Thyroid gland (tissue), 4 donors: ENCODE data around the gene LGR6. TPM values are rescaled to one million over a fixed set of nuclear protein-coding genes. Genes with fewer than 3 reads are reported as not detected.

Experiments
- DNase-seq, 2 donors: peaks; one replicate each; pipeline ENCODE4 v3.0.0-alpha.2; 2019
- H3K27ac ChIP-seq, 3 donors: fragments of 200-600 bp; sonication (generic); 1 replicate in 2 of 3; 2 replicates in 1 of 3; pipeline ENCODE4 v1.5.1; 2016 to 2019; ENCODE audit warnings: mild to moderate bottlenecking in 1 of 3, moderate library complexity in 1 of 3
- H3K27me3 ChIP-seq: fragments of 200-600 bp; sonication (generic); one replicate; pipeline ENCODE4 v1.5.1; 2019
- H3K36me3 ChIP-seq, 2 donors: fragments of 200-600 bp; sonication (generic); one replicate each; pipeline ENCODE4 v1.5.1; 2016 to 2019
- H3K4me1 ChIP-seq, 2 donors: fragments of 200-600 bp; sonication (generic); one replicate each; pipeline ENCODE4 v1.5.1; 2017 to 2019
- H3K4me3 ChIP-seq, 3 donors: fragments of 200-600 bp; sonication (generic); replicated peaks in 1 of 3; 1 replicate in 2 of 3; 2 replicates in 1 of 3; pipeline ENCODE4 v1.5.1; 2016; ENCODE audit warnings: mild to moderate bottlenecking in 1 of 3
- H3K9me3 ChIP-seq: fragments of 200-600 bp; sonication (generic); one replicate; pipeline ENCODE4 v1.5.1; 2017
- POLR2A ChIP-seq, 2 donors: fragments of 450-650 bp; IDR thresholded peaks; one replicate each; pipeline ENCODE4 v1.6.1; 2017; ENCODE audit warnings: antibody characterized with exemption in 2 of 2, mild to moderate bottlenecking in 2 of 2, moderate library complexity in 1 of 2
- WGBS, 2 donors: methylation state at CpG; one replicate each; pipeline ENCODE4 v1.1.5; 2017; 5-methylcytosine and 5-hydroxymethylcytosine counted together
- intact Hi-C: fragments of 100-400 bp; cut with DNase I; formaldehyde crosslinking; loops from one replicate; pipeline ENCODE4 v1.15.1; 2023
- total RNA-seq, 4 donors: library from RNA; depleted of rRNA; stranded (reverse); fragments of >200 nt; gene quantifications; one replicate each; pipeline ENCODE4 v1.2.3, GENCODE V29; 2016
- TF ChIP-seq, protein P1 (sequence below), 6 experiments: fragments of 200-600 bp in 3 of 6; fragments of 450-650 bp in 3 of 6; sonication (generic) in 3 of 6; IDR thresholded peaks; one replicate each; pipeline ENCODE4 v1.5.1; 2016 to 2019; ENCODE audit warnings: antibody characterized with exemption in 6 of 6, mild to moderate bottlenecking in 2 of 6, inconsistent platforms in 1 of 6, moderate library complexity in 1 of 6

Gene LGR6
- total RNA-seq, 4 donors from 2014 or later: 2.8 to 7.0 (median 4.5) TPM

DNA sequence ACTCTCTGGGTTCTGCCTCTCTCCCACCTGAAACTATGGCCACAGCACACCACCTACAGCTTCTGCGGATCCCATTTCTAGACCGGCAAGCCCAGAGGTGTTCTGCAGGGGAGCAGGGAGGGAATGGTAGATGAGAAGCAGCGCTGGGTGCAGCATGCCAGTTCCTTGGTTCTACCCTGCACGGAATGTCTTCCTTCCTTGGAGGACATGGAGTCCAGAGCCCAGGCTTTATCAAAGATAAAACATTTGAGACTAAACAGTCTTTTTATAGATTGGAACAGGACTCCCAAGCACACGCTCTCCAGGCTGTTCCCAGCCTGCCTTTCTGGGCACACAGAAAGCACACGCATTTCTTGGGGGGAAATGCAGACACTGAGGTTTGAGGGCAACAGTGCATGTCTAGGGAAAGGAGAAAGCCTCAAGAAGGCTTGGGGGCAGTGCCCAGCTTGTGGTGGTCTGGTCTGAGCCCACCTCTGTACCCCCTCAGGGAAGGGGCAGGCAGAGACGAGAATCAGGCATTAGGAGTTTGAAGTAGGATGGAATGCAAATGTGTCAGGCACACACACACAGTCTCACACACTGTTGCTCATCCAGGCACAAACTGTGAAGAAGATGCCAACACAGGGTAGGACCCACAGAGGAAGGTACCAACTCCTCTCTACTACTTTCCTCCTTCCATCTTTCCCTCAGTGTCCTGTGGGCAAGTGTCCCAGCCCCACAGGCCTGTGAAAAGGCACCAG lies 29.7 kb downstream of the LGR6 start:
- TF ChIP-seq, protein P1, sequence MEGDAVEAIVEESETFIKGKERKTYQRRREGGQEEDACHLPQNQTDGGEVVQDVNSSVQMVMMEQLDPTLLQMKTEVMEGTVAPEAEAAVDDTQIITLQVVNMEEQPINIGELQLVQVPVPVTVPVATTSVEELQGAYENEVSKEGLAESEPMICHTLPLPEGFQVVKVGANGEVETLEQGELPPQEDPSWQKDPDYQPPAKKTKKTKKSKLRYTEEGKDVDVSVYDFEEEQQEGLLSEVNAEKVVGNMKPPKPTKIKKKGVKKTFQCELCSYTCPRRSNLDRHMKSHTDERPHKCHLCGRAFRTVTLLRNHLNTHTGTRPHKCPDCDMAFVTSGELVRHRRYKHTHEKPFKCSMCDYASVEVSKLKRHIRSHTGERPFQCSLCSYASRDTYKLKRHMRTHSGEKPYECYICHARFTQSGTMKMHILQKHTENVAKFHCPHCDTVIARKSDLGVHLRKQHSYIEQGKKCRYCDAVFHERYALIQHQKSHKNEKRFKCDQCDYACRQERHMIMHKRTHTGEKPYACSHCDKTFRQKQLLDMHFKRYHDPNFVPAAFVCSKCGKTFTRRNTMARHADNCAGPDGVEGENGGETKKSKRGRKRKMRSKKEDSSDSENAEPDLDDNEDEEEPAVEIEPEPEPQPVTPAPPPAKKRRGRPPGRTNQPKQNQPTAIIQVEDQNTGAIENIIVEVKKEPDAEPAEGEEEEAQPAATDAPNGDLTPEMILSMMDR (IDR thresholded peaks at IDR 0.05): no peak
- no peak for TF ChIP-seq POLR2A (IDR thresholded peaks at IDR 0.05)
- no peak overlapping the region for H3K27ac ChIP-seq
- H3K27me3 ChIP-seq: no peaks in the 10 kb centered on the region

DNA sequence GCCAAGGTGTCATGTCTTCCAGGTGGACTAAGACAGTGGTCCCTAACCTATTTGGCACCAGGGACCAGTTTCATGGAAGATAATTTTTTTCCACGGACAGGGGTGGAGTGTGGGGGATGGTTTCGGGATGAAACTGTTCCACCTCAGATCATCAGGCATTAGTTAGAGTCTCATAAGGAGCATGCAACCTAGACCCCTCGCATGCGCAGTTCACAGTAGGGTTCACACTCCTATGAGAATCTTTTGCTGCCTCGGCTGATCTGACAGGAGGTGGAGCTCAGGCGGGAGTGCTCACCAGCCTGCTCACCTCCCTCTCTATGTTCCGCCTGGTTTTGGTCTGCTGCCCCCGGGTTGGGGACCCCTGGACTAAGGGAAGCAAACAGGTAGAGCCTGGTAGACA lies 30.9 kb downstream of the LGR6 start:
- no peaks in the 10 kb centered on the region for H3K4me1 ChIP-seq
- TF ChIP-seq POLR2A (IDR thresholded peaks at IDR 0.05): no peak
- TF ChIP-seq, protein P1 (IDR thresholded peaks at IDR 0.05): no peak
- WGBS, 2 donors: 87 to 95% methylated on average over 5 to 8 of the region's 8 CpGs
- no peaks in the 10 kb centered on the region for H3K9me3 ChIP-seq
- no peak for DNase-seq
- H3K27me3 ChIP-seq: no peaks in the 10 kb centered on the region
- intact Hi-C loops: no loop called here
- no peaks in the 10 kb centered on the region for H3K36me3 ChIP-seq
- no peak overlapping the region for H3K4me3 ChIP-seq
- H3K27ac ChIP-seq: no peak overlapping the region

More for the DNA sequence above, 29.7 kb downstream of the LGR6 start:
- H3K36me3 ChIP-seq: no peaks in the 10 kb centered on the region
- H3K4me3 ChIP-seq: no peak overlapping the region
- 85 to 86% methylated on average over 7 of the region's 7 CpGs for WGBS, 2 donors
- peaks cover 0 to 3% of the 10 kb centered on the region in 2 donors for H3K4me1 ChIP-seq
- intact Hi-C loops: no loop called here
- DNase-seq: no peak
- no peaks in the 10 kb centered on the region for H3K9me3 ChIP-seq

DNA sequence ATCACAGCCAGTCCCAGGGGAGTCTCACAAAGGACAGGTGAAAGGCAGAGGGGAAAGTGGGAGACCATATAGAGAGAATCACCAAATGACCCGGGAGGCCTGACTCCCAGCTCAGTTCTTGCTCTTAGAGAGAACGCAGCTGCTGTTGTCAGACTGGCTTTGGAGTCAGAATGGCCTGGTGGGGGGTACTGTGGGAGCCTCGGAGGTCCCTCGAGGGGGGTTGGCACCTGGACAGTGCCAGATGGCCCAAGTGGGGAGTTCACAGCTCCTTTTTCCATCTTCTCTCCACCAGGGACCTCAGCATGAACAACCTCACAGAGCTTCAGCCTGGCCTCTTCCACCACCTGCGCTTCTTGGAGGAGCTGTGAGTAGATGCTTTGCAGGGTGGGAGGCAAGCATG lies 31.5 kb downstream of the LGR6 start:
- Histone ChIP-seq H3K4me3 (no peak overlapping the region), H3K9me3 (no peaks in the 10 kb centered on the region), H3K4me1 (no peaks in the 10 kb centered on the region), H3K36me3 (no peaks in the 10 kb centered on the region), H3K27me3 (no peaks in the 10 kb centered on the region), H3K27ac (no peak overlapping the region)
- WGBS, 2 donors: 80 to 87% methylated on average over 4 to 5 of the region's 5 CpGs
- no peak for TF ChIP-seq POLR2A (IDR thresholded peaks at IDR 0.05)
- intact Hi-C loops: no loop called here
- DNase-seq: no peak

DNA sequence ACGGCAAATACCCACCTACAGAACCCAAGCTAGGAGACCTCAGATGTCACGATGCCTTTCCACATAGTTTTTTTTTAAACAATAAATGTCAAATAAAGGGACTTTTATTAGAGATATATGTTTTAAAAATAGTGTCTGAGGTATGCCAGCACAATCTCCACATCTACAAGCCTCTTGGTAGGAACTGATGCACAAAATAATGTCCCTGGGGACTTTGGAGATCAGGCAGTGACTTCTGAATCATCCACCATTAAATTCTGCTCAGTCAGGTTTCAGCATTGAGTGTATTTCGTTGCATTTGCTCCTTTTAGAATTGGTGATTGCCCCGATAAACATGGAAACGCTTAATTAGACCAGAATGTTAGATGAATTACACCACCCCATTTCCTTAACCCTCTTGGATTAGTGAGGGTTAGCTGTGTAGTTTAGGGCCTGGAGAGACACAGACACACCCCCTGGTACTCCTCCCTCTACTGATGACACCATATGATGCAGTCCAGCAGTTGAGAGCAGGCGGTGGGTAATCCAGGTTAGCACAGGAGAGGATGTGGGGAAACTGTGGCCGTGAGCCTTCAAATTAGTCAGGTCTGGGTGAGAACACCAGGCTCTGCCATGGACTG lies 33.6 kb downstream of the LGR6 start:
- no peak for DNase-seq
- intact Hi-C loops: no loop called here
- H3K27me3 ChIP-seq: no peaks in the 10 kb centered on the region
- H3K4me1 ChIP-seq: no peaks in the 10 kb centered on the region
- 87 to 93% methylated on average over 7 of the region's 7 CpGs for WGBS, 2 donors
- H3K27ac ChIP-seq: no peak overlapping the region
- H3K4me3 ChIP-seq: no peak overlapping the region
- no peaks in the 10 kb centered on the region for H3K9me3 ChIP-seq
- TF ChIP-seq POLR2A (IDR thresholded peaks at IDR 0.05): no peak
- TF ChIP-seq, protein P1 (IDR thresholded peaks at IDR 0.05): no peak
- no peaks in the 10 kb centered on the region for H3K36me3 ChIP-seq

DNA sequence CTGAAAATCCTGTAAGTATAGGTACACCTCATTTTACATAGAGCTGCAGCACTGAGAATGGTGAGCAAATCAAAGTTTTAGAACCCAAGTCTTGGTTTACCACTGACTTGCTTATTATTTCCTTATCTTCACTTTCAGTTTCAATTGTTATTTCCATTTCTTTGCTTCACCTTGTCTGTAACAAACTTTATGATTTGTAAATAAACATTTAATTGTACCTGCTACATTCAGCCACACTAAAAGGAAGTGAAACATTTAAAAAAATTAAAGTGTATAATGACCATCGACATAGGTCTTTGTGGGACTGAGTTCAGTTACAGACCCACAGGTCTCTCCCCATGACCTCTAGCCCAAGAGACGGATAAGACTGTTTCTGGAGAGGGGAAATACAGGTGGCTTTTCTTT lies 34.4 kb downstream of the LGR6 start:
- Histone ChIP-seq H3K27ac (no peak overlapping the region), H3K27me3 (no peaks in the 10 kb centered on the region), H3K4me3 (no peak overlapping the region), H3K4me1 (no peaks in the 10 kb centered on the region), H3K9me3 (no peaks in the 10 kb centered on the region), H3K36me3 (no peaks in the 10 kb centered on the region)
- intact Hi-C loops: no loop called here
- no peak for TF ChIP-seq POLR2A (IDR thresholded peaks at IDR 0.05)
- TF ChIP-seq, protein P1 (IDR thresholded peaks at IDR 0.05): no peak
- no peak for DNase-seq
- WGBS, 2 donors: 85 to 88% methylated on average over 2 of the region's 2 CpGs
